A549 (cell line): ENCODE measurements around the gene KPNA6. TPM values are rescaled to one million over a fixed set of nuclear protein-coding genes. Genes with fewer than 3 reads are reported as not detected.

Source experiments
- ATAC-seq, 2 experiments: fragments of 200-7000 bp in 1 of 2; fragments of >200 bp in 1 of 2; cut with Nextera tagmentation in 1 of 2; cut with Tn5 transposase in 1 of 2; 3 replicates each; pipeline versions ENCODE4 v1.8.0 to v1.9.1; 2018 to 2020; ENCODE audit warnings: mild to moderate bottlenecking in 1 of 2, moderate library complexity in 1 of 2
- CTCF ChIA-PET: fragments of 300-600 bp; sonication (Branson Sonifier 250); formaldehyde crosslinking; extraction: SDS; loops from one replicate; lab custom pipeline; 2021; ENCODE audit warnings: antibody characterized with exemption, inconsistent platforms; lab: Yijun Ruan, JAX
- POLR2A ChIA-PET: fragments of 350-600 bp; formaldehyde crosslinking; extraction: SDS; loops from one replicate; lab custom pipeline; 2021; ENCODE audit warnings: antibody characterized with exemption, inconsistent platforms; lab: Yijun Ruan, JAX
- DNase-seq, 2 experiments: peaks; one replicate each; pipeline versions ENCODE4 v3.0.0 to v3.0.0-alpha.2; 2011 to 2016; ENCODE audit warnings: low read depth in 1 of 2, low spot score in 1 of 2
- FAIRE-seq: peaks from 2 replicates; lab custom pipeline; 2011; peaks lifted over from hg19 to GRCh38; lab: Jason Lieb, UNC
- H3K27ac ChIP-seq, 2 experiments: fragments of >200 bp; sonication (Bioruptor Twin); formaldehyde crosslinking; 3 replicates each; pipeline ENCODE4 v1.5.1; 2016 to 2017
- H3K4me1 ChIP-seq: fragments of >200 bp; sonication (Bioruptor Twin); formaldehyde crosslinking; 3 replicates; pipeline ENCODE4 v1.6.1; 2016
- H3K4me2 ChIP-seq: fragments of >200 bp; sonication (Bioruptor Twin); formaldehyde crosslinking; 3 replicates; pipeline ENCODE4 v1.6.1; 2016
- H3K4me3 ChIP-seq: fragments of >200 bp; sonication (Bioruptor Twin); formaldehyde crosslinking; 3 replicates; pipeline ENCODE4 v1.5.1; 2016
- H3K9me3 ChIP-seq: fragments of >200 bp; sonication (Bioruptor Twin); formaldehyde crosslinking; 3 replicates; pipeline ENCODE4 v1.6.1; 2016
- ATOH8 ChIP-seq: fragments of 250-450 bp; sonication (Bioruptor Pico); IDR thresholded peaks from 2 replicates; pipeline ENCODE4 v1.5.0; 2020; ENCODE audit warnings: low read depth, mild to moderate bottlenecking, moderate library complexity
- CBX2 ChIP-seq: fragments of 200-600 bp; sonication (generic); IDR thresholded peaks from 2 replicates; pipeline ENCODE4 v1.6.1; 2016; ENCODE audit warnings: low read depth, mild to moderate bottlenecking, borderline replicate concordance
- CEBPB ChIP-seq, 2 experiments: fragments of >200 bp in 1 of 2; sonication (Bioruptor Twin) in 1 of 2; formaldehyde crosslinking in 1 of 2; IDR thresholded peaks; 2 replicates each; pipeline ENCODE4 v1.6.1; 2012 to 2016
- EHF ChIP-seq: fragments of 250-450 bp; sonication (Bioruptor Pico); IDR thresholded peaks from 2 replicates; pipeline ENCODE4 v1.5.0; 2020; ENCODE audit warnings: mild to moderate bottlenecking
- EHMT2 ChIP-seq: fragments of 200-600 bp; sonication (generic); IDR thresholded peaks from 2 replicates; pipeline ENCODE4 v1.6.1; 2016; ENCODE audit warnings: antibody characterized with exemption, low read depth, mild to moderate bottlenecking, moderate library complexity
- EP300 ChIP-seq, 2 experiments: fragments of >200 bp; sonication (Bioruptor Twin); formaldehyde crosslinking; IDR thresholded peaks; 2 replicates in 1 of 2; 3 replicates in 1 of 2; pipeline ENCODE4 v1.6.1; 2016 to 2017
- ESRRA ChIP-seq: fragments of 150-350 bp; IDR thresholded peaks from 2 replicates; pipeline ENCODE4 v1.6.1; 2014; ENCODE audit warnings: mild to moderate bottlenecking, low read length, borderline replicate concordance
- FOSL2 ChIP-seq, 2 experiments: fragments of 450-650 bp in 1 of 2; fragments of >200 bp in 1 of 2; sonication (Bioruptor Twin) in 1 of 2; formaldehyde crosslinking; IDR thresholded peaks; 2 replicates each; pipeline versions ENCODE4 v1.5.0 to v1.6.1; 2016 to 2020; ENCODE audit warnings: mild to moderate bottlenecking in 1 of 2, moderate library complexity in 1 of 2
- FOXS1 ChIP-seq: fragments of 250-450 bp; sonication (Bioruptor Pico); IDR thresholded peaks from 2 replicates; pipeline ENCODE4 v1.5.0; 2020; ENCODE audit warnings: mild to moderate bottlenecking, moderate library complexity
- HDAC2 ChIP-seq: fragments of 200-600 bp; sonication (generic); IDR thresholded peaks from 2 replicates; pipeline ENCODE4 v1.6.1; 2016
- HEYL ChIP-seq: fragments of 250-450 bp; sonication (Bioruptor Pico); IDR thresholded peaks from 2 replicates; pipeline ENCODE4 v1.8.0; 2021; ENCODE audit warnings: mild to moderate bottlenecking, moderate library complexity
- HOXB13 ChIP-seq: fragments of 250-450 bp; sonication (Bioruptor Pico); IDR thresholded peaks from 2 replicates; pipeline ENCODE4 v1.5.0; 2020; ENCODE audit warnings: low read depth, mild to moderate bottlenecking, moderate library complexity
- JUN ChIP-seq, 2 experiments: fragments of >200 bp; sonication (Bioruptor Twin); formaldehyde crosslinking; IDR thresholded peaks; 2 replicates in 1 of 2; 3 replicates in 1 of 2; pipeline ENCODE4 v1.6.1; 2016 to 2017
- KDM1A ChIP-seq: fragments of 200-600 bp; sonication (generic); IDR thresholded peaks from 2 replicates; pipeline ENCODE4 v1.6.1; 2016; ENCODE audit warnings: low read depth, mild to moderate bottlenecking
- KDM5A ChIP-seq: fragments of 200-600 bp; sonication (generic); IDR thresholded peaks from 2 replicates; pipeline ENCODE4 v1.6.1; 2016; ENCODE audit warnings: antibody characterized with exemption, mild to moderate bottlenecking
- MYC ChIP-seq: IDR thresholded peaks from 2 replicates; pipeline ENCODE4 v1.6.1; 2012; ENCODE audit warnings: mild to moderate bottlenecking, inconsistent platforms, low read length, improper control_type of control experiment, borderline replicate concordance
- NFE2L2 ChIP-seq: fragments of 150-350 bp; conservative IDR thresholded peaks from 2 replicates; pipeline ENCODE4 v1.6.1; 2014; ENCODE audit warnings: low read length
- NPAS2 ChIP-seq: fragments of 250-450 bp; sonication (Bioruptor Pico); IDR thresholded peaks from 2 replicates; pipeline ENCODE4 v1.8.0; 2022; ENCODE audit warnings: mild to moderate bottlenecking, moderate library complexity, borderline replicate concordance
- NR3C1 ChIP-seq: fragments of >200 bp; sonication (Bioruptor Twin); formaldehyde crosslinking; IDR thresholded peaks from 3 replicates; pipeline ENCODE4 v1.6.1; 2017
- POLR2A ChIP-seq: IDR thresholded peaks from 2 replicates; pipeline ENCODE4 v1.6.1; 2012; ENCODE audit warnings: mild to moderate bottlenecking, low read length
- POLR2AphosphoS2 ChIP-seq: conservative IDR thresholded peaks from 2 replicates; pipeline ENCODE4 v1.6.1; 2012; ENCODE audit warnings: low read length, improper control_type of control experiment, inconsistent platforms
- RARB ChIP-seq: fragments of 250-450 bp; sonication (Bioruptor Pico); IDR thresholded peaks from 2 replicates; pipeline ENCODE4 v1.8.0; 2021; ENCODE audit warnings: mild to moderate bottlenecking, moderate library complexity
- RFX5 ChIP-seq: fragments of 450-650 bp; IDR thresholded peaks from 2 replicates; pipeline ENCODE4 v1.7.1; 2014; ENCODE audit warnings: antibody characterized with exemption, mild to moderate bottlenecking, moderate library complexity
- SMC3 ChIP-seq: fragments of >200 bp; sonication (Bioruptor Twin); formaldehyde crosslinking; IDR thresholded peaks from 3 replicates; pipeline ENCODE4 v1.6.1; 2018; ENCODE audit warnings: inconsistent platforms
- SREBF2 ChIP-seq: fragments of 450-650 bp; IDR thresholded peaks from 2 replicates; pipeline ENCODE4 v1.6.1; 2014; ENCODE audit warnings: mild to moderate bottlenecking, moderate library complexity
- TFCP2L1 ChIP-seq: fragments of 250-450 bp; sonication (Bioruptor Pico); IDR thresholded peaks from 2 replicates; pipeline ENCODE4 v1.5.0; 2021; ENCODE audit warnings: mild to moderate bottlenecking
- TP53 ChIP-seq: fragments of 250-450 bp; sonication (Bioruptor Pico); IDR thresholded peaks from 2 replicates; pipeline ENCODE4 v1.5.0; 2021; ENCODE audit warnings: mild to moderate bottlenecking, moderate library complexity
- ZFP36 ChIP-seq: fragments of 450-650 bp; IDR thresholded peaks from 2 replicates; pipeline ENCODE4 v1.6.1; 2014; ENCODE audit warnings: borderline replicate concordance; ENCODE audit not compliant: partially characterized antibody
- WGBS: methylation state at CpG from one replicate; pipeline ENCODE4 v1.1.6; 2017; ENCODE audit errors: missing lambda C conversion rate; 5-methylcytosine and 5-hydroxymethylcytosine counted together
- polyA minus RNA-seq: library from RNA; depleted of rRNA, polyadenylated mRNA; stranded (reverse); fragments of >200 nt; gene quantifications from 2 replicates; pipeline ENCODE4 v1.2.3, GENCODE V29; 2011; rRNA and poly(A)+ RNA removed
- polyA plus RNA-seq, 4 experiments: library from polyadenylated mRNA; depleted of rRNA in 3 of 4; stranded (reverse); fragments of >200 nt; fragmentation: RNase III in 1 of 4; extraction: RNeasy Plus Mini Kit Qiagen cat#74134 plus additional on column Dnase treatment in 1 of 4; gene quantifications; 2 replicates in 3 of 4; 3 replicates in 1 of 4; pipeline ENCODE4 v1.2.3, GENCODE V29; 2011 to 2017

Gene KPNA6
- polyA plus RNA-seq (2011; rRNA removed) = 24.3 and 41.9 TPM in 2 replicates
- 7.4 and 9.7 TPM in 2 replicates for polyA plus RNA-seq (2012; cell fraction: cytosol; rRNA removed)
- 6.1 and 9.9 TPM in 2 replicates for polyA plus RNA-seq (2012; cell fraction: nucleus; rRNA removed)
- 15.0 to 15.9 TPM (median 15.8 TPM) in 3 replicates for polyA plus RNA-seq (2017; fragmentation: RNase III; extraction: RNeasy Plus Mini Kit Qiagen cat#74134 plus additional on column Dnase treatment)
- 43.7 and 47.7 TPM in 2 replicates for polyA minus RNA-seq

GRCh38 chr1:32107742-32108661 is at the start of gene KPNA6:
KPNA6 (plus strand) TSS chr1:32108056; CDS start chr1:32108131, 75 bp downstream.
- Histone ChIP-seq H3K4me1 (peaks cover 7% of the 10 kb centered on the region; the same call in 1 of the 3 replicates), H3K4me2 (peak within 1 kb of the TSS; percentile 99), H3K27ac (peak within 1 kb of the TSS; percentile 80 to 97), H3K9me3 (no peaks in the 10 kb centered on the region), H3K4me3 (peak within 1 kb of the TSS; percentile 62)
- ChIA-PET CTCF (interaction anchor here (0.8 to 2.8 kb wide), 15 partner anchors 8 to 72 kb away, joined by 3 to 17 read pairs (median 4); partner anchors contain the start of genes TMEM39B and TXLNA), POLR2A (interaction anchor here (0.6 to 2.1 kb wide), 5 partner anchors 13 to 400 kb away, joined by 5 to 25 read pairs (median 5); partner anchors contain the start of genes TMEM39B and TXLNA)
- TF ChIP-seq HDAC2 = no peak
- TF ChIP-seq ATOH8 = no peak
- no peak for TF ChIP-seq KDM5A
- no peak for TF ChIP-seq FOXS1 (CRISPR knock-in tag)
- no peak for TF ChIP-seq POLR2AphosphoS2
- no peak for TF ChIP-seq NFE2L2
- TF ChIP-seq TP53 (CRISPR knock-in tag) = no peak
- TF ChIP-seq MYC = no peak
- TF ChIP-seq HOXB13 (CRISPR knock-in tag) = no peak
- no peak for TF ChIP-seq ZFP36
- no peak for TF ChIP-seq RFX5
- TF ChIP-seq POLR2A = peak; percentile 28
- TF ChIP-seq CEBPB (IDR thresholded peaks at IDR 0.05) = no peak
- no peak for TF ChIP-seq CBX2
- peak in 1 of 2 experiments; percentile 57; a peak in 1 of 5 replicates for TF ChIP-seq JUN (IDR thresholded peaks at IDR 0.05)
- no peak for TF ChIP-seq EP300 (IDR thresholded peaks at IDR 0.05)
- ATAC-seq (peak; percentile 83 to 85), DNase-seq (peak; percentile 67 to 96), FAIRE-seq (no peak)
- under 1% methylated on average over 18 of the region's 45 CpGs for WGBS

DNA sequence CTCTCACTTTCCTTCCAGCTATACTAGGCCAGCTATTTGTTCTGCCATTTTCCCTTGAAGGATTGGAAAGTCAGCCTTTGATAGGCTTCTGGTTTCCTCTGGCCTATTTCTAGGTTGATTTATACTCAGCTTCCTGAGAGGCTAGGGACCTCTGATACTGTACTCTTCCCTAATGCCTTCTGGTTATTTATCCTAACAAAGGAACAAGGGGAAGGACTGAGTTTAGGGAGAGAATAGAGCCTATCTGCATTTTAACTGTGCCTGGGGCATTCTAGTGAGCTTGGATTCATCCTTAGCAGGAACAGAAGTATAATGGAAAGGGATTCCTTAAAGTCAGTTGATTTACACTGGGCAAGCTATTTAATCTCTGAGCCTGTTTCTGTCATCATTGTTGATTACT is 46.9 kb upstream of the KPNA6 start:
- Histone ChIP-seq H3K27ac (no peak overlapping the region), H3K9me3 (no peaks in the 10 kb centered on the region), H3K4me2 (no peak overlapping the region)
- no peak for FAIRE-seq
- ATAC-seq = no peak
- CTCF ChIA-PET = no interaction called here
- no peak for TF ChIP-seq ATOH8
- no peak for TF ChIP-seq EHMT2
- TF ChIP-seq SREBF2 = no peak
- no peak for TF ChIP-seq TFCP2L1 (CRISPR knock-in tag)
- TF ChIP-seq EHF (CRISPR knock-in tag) = no peak
- no peak for TF ChIP-seq ZFP36
- no peak for TF ChIP-seq SMC3
- no peak for TF ChIP-seq RFX5
- TF ChIP-seq EP300 (IDR thresholded peaks at IDR 0.05) = no peak
- TF ChIP-seq RARB (CRISPR knock-in tag) = no peak
- TF ChIP-seq KDM5A = no peak
- TF ChIP-seq KDM1A = no peak
- TF ChIP-seq HDAC2 = no peak
- TF ChIP-seq NR3C1 = no peak
- no peak for TF ChIP-seq FOSL2 (IDR thresholded peaks at IDR 0.05)
- TF ChIP-seq FOSL2 (CRISPR knock-in tag; IDR thresholded peaks at IDR 0.05) = no peak
- TF ChIP-seq ESRRA = no peak
- no peak for TF ChIP-seq NPAS2 (CRISPR knock-in tag)
- TF ChIP-seq CBX2 = no peak
- TF ChIP-seq HEYL = no peak
- TF ChIP-seq, all 56 proteins: peak for 0
- no peak for DNase-seq
- POLR2A ChIA-PET = no interaction called here
- H3K4me1 ChIP-seq = peaks cover 13% of the 10 kb centered on the region
- no peak overlapping the region for H3K4me3 ChIP-seq
